A673 (cell line): ENCODE measurements around the gene RBM4B. TPM values are rescaled to one million over a fixed set of nuclear protein-coding genes. Genes with fewer than 3 reads are reported as not detected.

Experiments used
- BruUV-seq: library from RNA; stranded (reverse); fragments of 400-500 nt; replicated peaks from 2 replicates; lab custom pipeline; 2021; lab: Mats Ljungman, UMichigan
- CTCF ChIA-PET: fragments of 300-600 bp; sonication (Branson Sonifier 250); formaldehyde crosslinking; loops from one replicate; lab custom pipeline; 2022; ENCODE audit warnings: antibody characterized with exemption; lab: Charles Lee
- POLR2A ChIA-PET: fragments of 300-600 bp; sonication (Branson Sonifier 250); formaldehyde crosslinking; loops from one replicate; lab custom pipeline; 2022; ENCODE audit warnings: antibody characterized with exemption; ENCODE audit not compliant: low non-redundant PET; lab: Charles Lee
- DNase-seq: peaks from one replicate; pipeline ENCODE4 v3.0.0-alpha.2; 2015; ENCODE audit warnings: low spot score
- H3K27ac ChIP-seq: fragments of 200-600 bp; sonication (generic); 2 replicates; pipeline ENCODE4 v1.5.1; 2016; ENCODE audit warnings: mixed run types, low read depth, mild to moderate bottlenecking, mixed read lengths, antibody characterized with exemption, low read length; ENCODE audit not compliant: poor library complexity, severe bottlenecking
- H3K27me3 ChIP-seq: fragments of 200-600 bp; sonication (generic); replicated peaks from 2 replicates; pipeline ENCODE4 v1.6.1; 2017; ENCODE audit warnings: mixed run types, low read depth, mild to moderate bottlenecking, mixed read lengths, antibody characterized with exemption, low read length; ENCODE audit not compliant: insufficient read depth, poor library complexity
- H3K36me3 ChIP-seq: fragments of 200-600 bp; sonication (generic); 2 replicates; pipeline ENCODE4 v1.6.1; 2016; ENCODE audit warnings: mixed run types, mild to moderate bottlenecking, mixed read lengths, antibody characterized with exemption, low read length; ENCODE audit not compliant: insufficient read depth, poor library complexity, severe bottlenecking
- H3K4me1 ChIP-seq: fragments of 200-600 bp; sonication (generic); 2 replicates; pipeline ENCODE4 v1.6.1; 2017; ENCODE audit warnings: mixed run types, mild to moderate bottlenecking, mixed read lengths, antibody characterized with exemption, low read length; ENCODE audit not compliant: insufficient read depth, poor library complexity, severe bottlenecking
- H3K4me3 ChIP-seq: fragments of 200-600 bp; sonication (generic); 2 replicates; pipeline ENCODE4 v1.5.1; 2016; ENCODE audit warnings: low read depth, mixed run types, mild to moderate bottlenecking, mixed read lengths, low read length; ENCODE audit not compliant: poor library complexity, severe bottlenecking
- H3K9me3 ChIP-seq: fragments of 200-600 bp; sonication (generic); 2 replicates; pipeline ENCODE4 v1.6.1; 2016; ENCODE audit warnings: mixed run types, low read depth, mild to moderate bottlenecking, mixed read lengths, antibody characterized with exemption, low read length; ENCODE audit not compliant: poor library complexity, severe bottlenecking
- EZH2 ChIP-seq: fragments of 200-600 bp; sonication (generic); IDR thresholded peaks from 2 replicates; pipeline ENCODE4 v1.6.1; 2017; ENCODE audit warnings: borderline replicate concordance, low read depth, mild to moderate bottlenecking, mixed read lengths, antibody characterized with exemption, low read length; ENCODE audit not compliant: poor library complexity, severe bottlenecking
- intact Hi-C: fragments of 100-400 bp; cut with micrococcal nuclease; formaldehyde crosslinking; loops from one replicate; pipeline ENCODE4 v1.10.0; 2022; ENCODE audit not compliant: unreplicated experiment
- total RNA-seq: library from RNA; stranded (reverse); gene quantifications from 2 replicates; pipeline ENCODE4 v1.2.3, GENCODE V29; 2021
- TF ChIP-seq, protein P1 (sequence below): fragments of 300-800, 200-600 bp; sonication (generic); conservative IDR thresholded peaks from 2 replicates; pipeline ENCODE4 v1.5.1; 2017; ENCODE audit warnings: low read depth, mild to moderate bottlenecking, antibody characterized with exemption, low read length, moderate library complexity, mixed read lengths

The RBM4B gene
- total RNA-seq, 1 experiment from 2014 or later: 40.5 TPM

DNA sequence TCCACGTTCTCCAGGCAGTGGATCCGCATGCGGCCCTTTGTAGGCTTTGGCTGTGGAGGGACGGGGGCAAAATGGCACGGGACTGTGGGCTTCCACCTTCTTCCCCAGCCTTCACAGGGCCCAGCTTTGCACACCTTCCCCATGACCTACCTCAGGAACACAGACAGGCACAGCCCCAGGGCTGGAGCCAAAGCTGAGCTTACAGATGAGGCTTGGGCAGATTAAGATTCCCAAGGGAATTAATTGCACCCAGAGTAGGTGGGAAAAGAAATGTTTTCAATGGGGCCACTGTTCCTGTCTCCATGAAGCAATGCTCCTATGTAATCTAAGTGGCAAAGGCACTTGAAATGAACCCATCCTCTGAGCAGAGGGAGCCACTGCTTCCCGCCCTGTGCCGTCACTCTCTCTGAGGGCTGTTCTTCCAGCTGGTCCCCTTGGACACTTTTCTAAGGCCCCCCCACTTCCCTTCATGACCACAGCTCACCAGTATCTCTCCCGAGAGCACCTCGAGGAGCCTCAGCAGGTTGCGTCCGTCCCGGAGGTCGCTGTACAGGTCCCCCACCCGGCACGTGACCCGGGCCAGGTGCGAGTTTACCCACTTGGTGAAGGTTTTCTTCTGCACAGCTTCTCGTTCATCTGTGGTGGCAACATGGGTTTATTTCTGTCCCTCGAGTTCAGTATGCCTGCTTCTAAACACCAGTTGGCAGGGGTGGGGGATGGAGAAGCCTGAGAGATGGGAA lies 37.8 kb upstream of the RBM4B start:
- Histone ChIP-seq H3K9me3 (no peaks in the 10 kb centered on the region), H3K4me1 (peaks cover 4% of the 10 kb centered on the region), H3K27ac (no peak overlapping the region), H3K36me3 (no peaks in the 10 kb centered on the region), H3K27me3 (no peaks in the 10 kb centered on the region), H3K4me3 (no peak overlapping the region)
- intact Hi-C loops: no loop called here
- ChIA-PET POLR2A (no interaction called here), CTCF (no interaction called here)
- no TSS peak for BruUV-seq
- TF ChIP-seq EZH2: no peak
- no peak for DNase-seq

DNA sequence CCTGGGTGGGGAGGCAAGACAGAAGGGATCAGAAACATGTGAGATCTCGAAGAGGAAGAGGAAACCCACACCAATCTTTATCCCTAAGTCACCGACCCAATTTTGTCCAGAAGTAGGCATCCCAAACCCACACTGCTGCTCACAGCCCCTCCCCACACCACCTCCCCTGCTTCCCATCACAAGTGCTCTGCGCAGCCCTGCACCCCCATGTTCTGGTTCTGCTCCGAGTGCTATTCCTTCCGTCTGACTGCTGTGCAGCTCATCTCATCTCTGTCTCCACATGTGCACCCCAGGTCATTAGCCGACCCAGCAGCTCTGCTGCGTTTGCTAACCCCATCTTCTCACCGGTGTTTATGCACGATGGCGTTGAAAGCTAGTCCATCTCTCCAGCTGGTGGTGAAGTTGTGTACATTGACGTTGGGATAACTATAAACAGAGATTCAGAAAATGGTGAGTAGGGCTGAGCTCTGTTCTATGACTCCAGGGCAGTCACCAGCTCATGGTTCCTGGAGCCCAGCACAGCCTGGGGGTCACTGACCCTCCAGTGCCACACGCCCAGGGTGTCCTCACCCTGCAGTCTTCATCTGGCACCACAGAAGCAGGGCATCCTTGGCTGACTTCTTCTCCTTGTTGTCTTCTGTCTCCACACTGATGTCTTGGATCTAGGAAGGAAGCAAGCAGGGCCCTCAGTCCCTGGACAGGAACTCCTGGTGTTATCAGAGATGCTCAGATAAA lies 36.2 kb upstream of the RBM4B start:
- DNase-seq: no peak
- Histone ChIP-seq H3K4me3 (no peak overlapping the region), H3K4me1 (no peaks in the 10 kb centered on the region), H3K9me3 (no peaks in the 10 kb centered on the region), H3K27ac (no peak overlapping the region), H3K27me3 (no peaks in the 10 kb centered on the region), H3K36me3 (no peaks in the 10 kb centered on the region)
- ChIA-PET POLR2A (interaction anchor here (0.5 to 0.6 kb wide), 2 partner anchors 10 to 855 kb away, joined by 3 to 4 read pairs; no protein-coding TSS in a partner anchor), CTCF (interaction anchor here (0.6 kb wide), 1 partner anchor 283 kb away, joined by 3 read pairs; no protein-coding TSS in a partner anchor)
- BruUV-seq: no TSS peak
- TF ChIP-seq, protein P1, sequence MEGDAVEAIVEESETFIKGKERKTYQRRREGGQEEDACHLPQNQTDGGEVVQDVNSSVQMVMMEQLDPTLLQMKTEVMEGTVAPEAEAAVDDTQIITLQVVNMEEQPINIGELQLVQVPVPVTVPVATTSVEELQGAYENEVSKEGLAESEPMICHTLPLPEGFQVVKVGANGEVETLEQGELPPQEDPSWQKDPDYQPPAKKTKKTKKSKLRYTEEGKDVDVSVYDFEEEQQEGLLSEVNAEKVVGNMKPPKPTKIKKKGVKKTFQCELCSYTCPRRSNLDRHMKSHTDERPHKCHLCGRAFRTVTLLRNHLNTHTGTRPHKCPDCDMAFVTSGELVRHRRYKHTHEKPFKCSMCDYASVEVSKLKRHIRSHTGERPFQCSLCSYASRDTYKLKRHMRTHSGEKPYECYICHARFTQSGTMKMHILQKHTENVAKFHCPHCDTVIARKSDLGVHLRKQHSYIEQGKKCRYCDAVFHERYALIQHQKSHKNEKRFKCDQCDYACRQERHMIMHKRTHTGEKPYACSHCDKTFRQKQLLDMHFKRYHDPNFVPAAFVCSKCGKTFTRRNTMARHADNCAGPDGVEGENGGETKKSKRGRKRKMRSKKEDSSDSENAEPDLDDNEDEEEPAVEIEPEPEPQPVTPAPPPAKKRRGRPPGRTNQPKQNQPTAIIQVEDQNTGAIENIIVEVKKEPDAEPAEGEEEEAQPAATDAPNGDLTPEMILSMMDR: no peak
- no peak for TF ChIP-seq EZH2
- intact Hi-C loops: no loop called here

DNA sequence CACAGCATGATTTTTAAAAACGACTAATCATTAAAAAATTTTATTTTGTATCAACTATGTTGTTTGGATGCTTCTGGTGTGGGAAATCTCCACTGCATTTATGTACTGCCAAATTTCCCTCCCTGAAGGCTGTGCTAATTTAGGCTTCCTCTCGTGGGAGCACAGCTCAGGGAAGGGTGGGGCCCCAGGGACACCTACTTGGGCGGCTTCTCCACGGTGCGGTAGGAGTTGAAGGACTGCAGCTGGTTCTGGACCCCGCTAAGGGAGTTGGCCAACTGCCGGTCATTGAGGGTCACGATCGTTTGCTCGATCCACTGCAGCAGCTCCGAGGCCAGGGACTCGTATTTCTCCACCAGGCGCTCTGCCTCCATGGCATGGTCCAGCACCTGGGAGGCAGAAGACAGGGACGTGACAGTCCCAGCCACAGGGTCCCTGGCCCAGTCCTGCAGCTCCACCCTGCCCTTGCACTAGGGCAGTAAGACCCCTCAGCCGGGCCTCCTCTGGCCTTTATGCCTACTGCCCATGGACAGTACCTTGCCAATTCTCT lies 32.8 kb upstream of the RBM4B start:
- Histone ChIP-seq H3K4me1 (no peaks in the 10 kb centered on the region), H3K27me3 (no peaks in the 10 kb centered on the region), H3K4me3 (no peak overlapping the region), H3K9me3 (no peaks in the 10 kb centered on the region), H3K36me3 (no peaks in the 10 kb centered on the region), H3K27ac (no peak overlapping the region)
- POLR2A ChIA-PET: no interaction called here
- CTCF ChIA-PET: no interaction called here
- TF ChIP-seq, protein P1: no peak
- DNase-seq: no peak
- intact Hi-C loops: no loop called here
- no TSS peak for BruUV-seq
